Measurements from ENCODE around the gene AURKA. TPM values are rescaled to one million over a fixed set of nuclear protein-coding genes. Genes with fewer than 3 reads are reported as not detected.
A peak's percentile ranks its signal among the peaks of the same experiment; 100 is the strongest.

AURKA gene
- total RNA-seq, 4 donors from 2014 or later, result 1.6 to 11.3 (median 4.6) TPM

DNA sequence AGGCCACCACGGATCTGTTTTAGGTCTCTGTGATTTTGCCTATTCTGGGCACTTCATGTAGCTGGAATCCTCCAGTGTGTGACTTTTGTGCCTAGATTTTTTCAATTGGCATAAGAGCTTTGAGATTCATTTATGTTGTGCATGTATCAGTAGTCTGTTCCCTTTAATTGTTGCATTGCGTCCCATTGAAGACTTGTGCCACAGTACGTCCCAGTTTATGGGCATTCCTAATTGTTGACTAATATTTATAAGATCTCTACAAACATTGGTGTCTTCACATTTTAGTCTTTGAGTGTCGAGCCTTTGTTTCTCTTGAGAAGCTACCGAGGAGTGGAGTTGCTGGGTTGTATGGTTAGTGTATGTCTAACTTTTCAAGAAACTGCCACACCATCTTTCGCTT lies 33.9 kb downstream of the AURKA start:
- ATAC-seq (no peak), DNase-seq (no peak)
- H3K27ac ChIP-seq, result peak overlapping the region; percentile 32 to 71 (median 56)
- TF ChIP-seq, protein P1, sequence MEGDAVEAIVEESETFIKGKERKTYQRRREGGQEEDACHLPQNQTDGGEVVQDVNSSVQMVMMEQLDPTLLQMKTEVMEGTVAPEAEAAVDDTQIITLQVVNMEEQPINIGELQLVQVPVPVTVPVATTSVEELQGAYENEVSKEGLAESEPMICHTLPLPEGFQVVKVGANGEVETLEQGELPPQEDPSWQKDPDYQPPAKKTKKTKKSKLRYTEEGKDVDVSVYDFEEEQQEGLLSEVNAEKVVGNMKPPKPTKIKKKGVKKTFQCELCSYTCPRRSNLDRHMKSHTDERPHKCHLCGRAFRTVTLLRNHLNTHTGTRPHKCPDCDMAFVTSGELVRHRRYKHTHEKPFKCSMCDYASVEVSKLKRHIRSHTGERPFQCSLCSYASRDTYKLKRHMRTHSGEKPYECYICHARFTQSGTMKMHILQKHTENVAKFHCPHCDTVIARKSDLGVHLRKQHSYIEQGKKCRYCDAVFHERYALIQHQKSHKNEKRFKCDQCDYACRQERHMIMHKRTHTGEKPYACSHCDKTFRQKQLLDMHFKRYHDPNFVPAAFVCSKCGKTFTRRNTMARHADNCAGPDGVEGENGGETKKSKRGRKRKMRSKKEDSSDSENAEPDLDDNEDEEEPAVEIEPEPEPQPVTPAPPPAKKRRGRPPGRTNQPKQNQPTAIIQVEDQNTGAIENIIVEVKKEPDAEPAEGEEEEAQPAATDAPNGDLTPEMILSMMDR (IDR thresholded peaks at IDR 0.05 in 4 of 5, conservative IDR thresholded peaks at IDR 0.05 in 1 of 5), result no peak
- TF ChIP-seq POLR2A (IDR thresholded peaks at IDR 0.05), result no peak
- H3K27me3 ChIP-seq, result no peaks in the 10 kb centered on the region
- H3K4me3 ChIP-seq, result peak overlapping the region; percentile 36 to 93 (median 70)
- no peaks in the 10 kb centered on the region for H3K36me3 ChIP-seq
- intact Hi-C loops (cut with DNase I; ENCODE audit: low total_unique reads), result loop anchor here (1.0 kb wide), 1 partner anchor 34 kb away; the partner anchor contains the start of genes AURKA and CSTF1
- in situ Hi-C loops (cut with MboI; ENCODE audit: low sequenced_read_pairs in 4 of 4), result no loop called here
- peaks cover 27 to 29% of the 10 kb centered on the region in 2 donors for H3K4me1 ChIP-seq
- H3K9me3 ChIP-seq, result no peaks in the 10 kb centered on the region

DNA sequence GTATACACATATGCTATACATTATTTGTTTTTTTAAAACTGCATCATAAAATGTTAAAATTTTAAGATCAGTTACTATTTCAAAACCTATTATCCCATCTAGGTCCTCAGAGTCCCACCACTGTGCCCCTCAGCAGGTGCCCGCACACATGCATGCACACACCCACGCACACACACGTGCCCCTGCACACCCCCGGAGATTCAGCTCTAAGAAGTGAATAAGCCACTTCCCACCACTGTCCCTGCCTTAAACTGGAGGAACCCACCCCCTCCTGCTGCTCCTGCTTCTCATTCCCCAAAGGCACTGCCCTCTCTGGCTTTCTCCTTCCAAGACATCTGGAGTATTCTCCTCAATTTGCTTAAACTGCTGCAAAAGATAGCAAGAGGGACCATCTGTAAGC lies 38.7 kb downstream of the AURKA start:
- Histone ChIP-seq H3K4me3 (no peak overlapping the region), H3K9me3 (no peaks in the 10 kb centered on the region), H3K27ac (no peak overlapping the region), H3K4me1 (no peaks in the 10 kb centered on the region), H3K36me3 (no peaks in the 10 kb centered on the region), H3K27me3 (peaks cover 0 to under 1% (median 0%) of the 10 kb centered on the region in 3 donors)
- in situ Hi-C loops (cut with MboI; ENCODE audit: low sequenced_read_pairs in 4 of 4), result no loop called here
- TF ChIP-seq POLR2A (IDR thresholded peaks at IDR 0.05), result no peak
- TF ChIP-seq, protein P1 (IDR thresholded peaks at IDR 0.05 in 4 of 5, conservative IDR thresholded peaks at IDR 0.05 in 1 of 5), result no peak
- ATAC-seq, result no peak
- intact Hi-C loops (cut with DNase I; ENCODE audit: low total_unique reads), result no loop called here
- no peak for DNase-seq

DNA sequence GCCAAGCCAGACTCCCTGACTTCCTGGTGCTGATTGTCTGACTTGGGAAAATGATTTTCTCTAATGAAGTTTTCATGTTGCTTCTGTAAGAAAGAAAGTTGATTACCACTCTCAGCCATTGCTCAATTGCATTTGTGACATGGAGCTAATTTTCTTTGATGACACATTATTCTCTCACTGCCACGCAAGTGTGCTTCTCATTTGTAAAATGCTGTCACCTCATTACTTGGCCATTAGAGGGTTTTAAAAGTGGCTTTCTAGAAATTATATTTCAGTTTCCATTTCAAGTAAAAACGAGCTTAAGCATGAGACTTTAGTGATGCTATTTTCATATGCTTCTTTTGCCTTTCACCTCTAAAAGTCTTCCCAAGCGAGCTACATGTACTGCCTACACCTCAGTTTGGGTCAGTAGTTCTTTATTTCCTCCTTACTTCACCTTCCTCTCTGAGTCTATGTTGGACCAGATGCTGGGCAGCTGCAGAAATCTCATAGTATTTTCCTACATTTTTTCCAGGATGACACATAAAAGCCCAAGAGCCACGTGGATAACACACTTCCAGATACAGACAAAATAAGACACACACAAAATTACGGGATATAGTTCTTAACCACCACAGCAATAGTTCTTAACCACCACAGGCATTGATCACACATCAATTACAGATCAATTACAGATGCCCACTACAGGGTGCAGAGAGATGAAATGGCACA lies 39.5 kb downstream of the AURKA start:
- no peak overlapping the region for H3K4me3 ChIP-seq
- no peaks in the 10 kb centered on the region for H3K4me1 ChIP-seq
- no peaks in the 10 kb centered on the region for H3K9me3 ChIP-seq
- in situ Hi-C loops (cut with MboI; ENCODE audit: low sequenced_read_pairs in 4 of 4), result no loop called here
- H3K36me3 ChIP-seq, result no peaks in the 10 kb centered on the region
- DNase-seq (no peak), ATAC-seq (no peak)
- intact Hi-C loops (cut with DNase I; ENCODE audit: low total_unique reads), result no loop called here
- TF ChIP-seq, protein P1 (IDR thresholded peaks at IDR 0.05 in 4 of 5, conservative IDR thresholded peaks at IDR 0.05 in 1 of 5), result no peak
- no peak for TF ChIP-seq POLR2A (IDR thresholded peaks at IDR 0.05)
- H3K27ac ChIP-seq, result no peak overlapping the region
- H3K27me3 ChIP-seq, result peaks cover 0 to 5% (median 4%) of the 10 kb centered on the region in 3 donors

DNA sequence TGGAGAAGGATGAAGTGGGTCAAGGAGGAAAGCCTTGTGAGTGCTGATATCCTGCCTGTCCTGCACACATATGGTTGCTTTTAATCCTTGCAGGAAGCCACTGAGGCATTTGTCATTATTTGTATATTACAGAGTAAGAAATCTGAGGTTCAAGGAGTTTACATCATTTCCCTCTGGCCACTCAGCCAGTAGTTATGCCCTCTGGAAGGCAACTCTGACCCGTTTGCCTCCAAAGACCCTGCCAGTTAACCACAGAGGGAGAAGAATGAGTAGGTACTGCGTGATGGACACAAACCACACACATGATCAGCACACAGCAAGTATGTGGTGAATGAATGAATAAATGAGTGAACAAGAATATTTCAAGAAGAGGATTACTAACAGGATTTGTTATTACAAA lies 41.2 kb downstream of the AURKA start:
- no peaks in the 10 kb centered on the region for H3K4me1 ChIP-seq
- in situ Hi-C loops (cut with MboI; ENCODE audit: low sequenced_read_pairs in 4 of 4) (no loop called here), intact Hi-C loops (cut with DNase I; ENCODE audit: low total_unique reads) (no loop called here)
- no peak overlapping the region for H3K4me3 ChIP-seq
- TF ChIP-seq, protein P1 (IDR thresholded peaks at IDR 0.05 in 4 of 5, conservative IDR thresholded peaks at IDR 0.05 in 1 of 5), result no peak
- no peak for TF ChIP-seq POLR2A (IDR thresholded peaks at IDR 0.05)
- ATAC-seq (no peak), DNase-seq (no peak)
- H3K27me3 ChIP-seq, result peaks cover 0 to 8% (median 4%) of the 10 kb centered on the region in 3 donors
- no peak overlapping the region for H3K27ac ChIP-seq
- H3K36me3 ChIP-seq, result no peaks in the 10 kb centered on the region
- no peaks in the 10 kb centered on the region for H3K9me3 ChIP-seq

Data from gastrocnemius medialis (tissue), 4 donors.